ENCODE measurements around the gene CDHR2. TPM values are rescaled to one million over a fixed set of nuclear protein-coding genes. Genes with fewer than 3 reads are reported as not detected.
A peak's percentile ranks its signal among the peaks of the same experiment; 100 is the strongest.

The CDHR2 gene
- total RNA-seq, 1 donor from 2014 or later, result 0.43 TPM

- TF ChIP-seq CTCF (IDR thresholded peaks at IDR 0.05), result no peak
- DNase-seq (ENCODE audit: extremely low spot score, unreplicated experiment), result no peak
Measured at GRCh38 chr5:176531902-176532493, 17.1 kb upstream of the CDHR2 start.

DNA sequence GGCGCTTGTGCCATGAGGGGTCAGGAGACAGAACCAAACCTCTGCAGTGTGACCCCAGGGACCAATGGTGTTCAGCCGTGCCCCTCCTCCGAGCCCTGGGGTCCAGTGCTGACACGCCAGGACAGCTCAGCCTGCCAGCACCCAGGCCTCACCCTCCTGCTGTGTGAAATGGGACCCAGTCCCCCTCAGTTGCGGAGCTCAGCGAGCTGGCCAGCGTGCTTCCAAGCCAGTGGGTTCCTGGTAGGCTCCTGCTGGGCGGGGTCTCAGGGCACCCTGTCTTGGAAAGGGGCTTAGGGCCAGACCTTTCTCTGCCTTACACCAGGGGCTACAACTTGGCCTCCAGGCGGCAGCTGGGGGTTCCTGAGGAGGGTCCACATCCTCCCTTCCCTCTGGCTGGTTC, 16.3 kb upstream of the CDHR2 start:
- no peak for DNase-seq (ENCODE audit: extremely low spot score, unreplicated experiment)
- Mint-ChIP-seq H3K9me3 (ENCODE audit: unreplicated experiment) (no peaks in the 10 kb centered on the region), H3K36me3 (ENCODE audit: unreplicated experiment) (peaks cover 13% of the 10 kb centered on the region), H3K27ac (ENCODE audit: unreplicated experiment) (no peak overlapping the region), H3K27me3 (ENCODE audit: unreplicated experiment) (no peaks in the 10 kb centered on the region), H3K4me3 (ENCODE audit: unreplicated experiment) (no peak overlapping the region), H3K4me1 (ENCODE audit: unreplicated experiment) (peaks cover 40% of the 10 kb centered on the region)
- TF ChIP-seq CTCF (IDR thresholded peaks at IDR 0.05), result no peak

More at GRCh38 chr5:176531902-176532493, 17.1 kb upstream of the CDHR2 start:
- Mint-ChIP-seq H3K9me3 (ENCODE audit: unreplicated experiment) (no peaks in the 10 kb centered on the region), H3K4me1 (ENCODE audit: unreplicated experiment) (peaks cover 40% of the 10 kb centered on the region), H3K27me3 (ENCODE audit: unreplicated experiment) (no peaks in the 10 kb centered on the region), H3K36me3 (ENCODE audit: unreplicated experiment) (peaks cover 13% of the 10 kb centered on the region), H3K4me3 (ENCODE audit: unreplicated experiment) (no peak overlapping the region), H3K27ac (ENCODE audit: unreplicated experiment) (no peak overlapping the region)

DNA sequence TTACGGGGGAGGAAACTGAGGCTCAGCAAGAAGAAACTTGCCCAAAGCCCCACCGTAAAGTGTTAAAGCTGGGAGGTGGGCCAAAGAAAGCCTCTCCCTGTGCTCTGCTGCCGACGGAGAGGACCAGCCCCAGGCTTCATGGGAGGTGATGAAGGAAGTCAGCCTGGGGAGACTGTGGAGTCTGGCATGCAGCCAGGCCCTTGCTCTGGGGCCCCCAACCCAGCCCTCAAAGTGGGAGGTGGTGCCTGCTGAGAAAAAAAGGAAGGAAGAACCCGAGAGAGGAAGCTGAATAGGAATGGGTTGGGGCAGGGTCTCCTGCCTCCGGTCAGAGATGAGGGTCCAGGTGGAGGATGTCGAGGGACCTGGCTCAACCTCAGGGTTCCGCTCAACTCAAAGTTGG, 15.8 kb upstream of the CDHR2 start:
- Mint-ChIP-seq H3K4me1 (ENCODE audit: unreplicated experiment) (peaks cover 43% of the 10 kb centered on the region), H3K27ac (ENCODE audit: unreplicated experiment) (peak overlapping the region; percentile 98), H3K27me3 (ENCODE audit: unreplicated experiment) (no peaks in the 10 kb centered on the region), H3K4me3 (ENCODE audit: unreplicated experiment) (peak overlapping the region; percentile 60), H3K9me3 (ENCODE audit: unreplicated experiment) (no peaks in the 10 kb centered on the region), H3K36me3 (ENCODE audit: unreplicated experiment) (peaks cover 10% of the 10 kb centered on the region)
- no peak for TF ChIP-seq CTCF (IDR thresholded peaks at IDR 0.05)
- DNase-seq (ENCODE audit: extremely low spot score, unreplicated experiment), result no peak

GRCh38 chr5:176533894-176534611, 15.1 kb upstream of the CDHR2 start:
- H3K27me3 Mint-ChIP-seq (ENCODE audit: unreplicated experiment), result no peaks in the 10 kb centered on the region
- peak overlapping the region; percentile 98 for H3K27ac Mint-ChIP-seq (ENCODE audit: unreplicated experiment)
- peaks cover 8% of the 10 kb centered on the region for H3K36me3 Mint-ChIP-seq (ENCODE audit: unreplicated experiment)
- no peak for DNase-seq (ENCODE audit: extremely low spot score, unreplicated experiment)
- H3K9me3 Mint-ChIP-seq (ENCODE audit: unreplicated experiment), result no peaks in the 10 kb centered on the region
- H3K4me1 Mint-ChIP-seq (ENCODE audit: unreplicated experiment), result peaks cover 42% of the 10 kb centered on the region
- no peak for TF ChIP-seq CTCF (IDR thresholded peaks at IDR 0.05)
- H3K4me3 Mint-ChIP-seq (ENCODE audit: unreplicated experiment), result peak overlapping the region; percentile 97

DNA sequence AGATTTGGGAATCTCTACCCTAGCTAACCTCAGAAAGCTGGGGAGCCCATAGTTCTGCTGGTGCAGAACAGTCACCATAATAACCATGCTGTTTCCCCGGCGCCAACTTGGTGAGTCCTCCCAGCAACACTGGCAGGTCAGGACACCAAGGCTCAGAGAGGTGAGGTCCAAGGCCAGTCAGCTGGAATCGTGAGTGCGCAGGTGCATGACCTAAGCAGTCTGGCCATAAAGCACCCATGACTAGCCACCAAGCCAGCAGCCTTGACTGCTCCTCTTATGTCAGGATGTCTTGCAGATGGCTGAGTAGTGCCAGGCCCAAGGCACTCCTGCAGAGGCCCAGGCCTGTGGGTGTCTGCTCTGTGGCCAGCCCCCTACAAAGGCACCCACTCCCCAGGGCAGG, 14.5 kb upstream of the CDHR2 start:
- Mint-ChIP-seq H3K27ac (ENCODE audit: unreplicated experiment) (peak overlapping the region; percentile 98), H3K4me1 (ENCODE audit: unreplicated experiment) (peaks cover 42% of the 10 kb centered on the region), H3K36me3 (ENCODE audit: unreplicated experiment) (peaks cover 5% of the 10 kb centered on the region), H3K9me3 (ENCODE audit: unreplicated experiment) (no peaks in the 10 kb centered on the region), H3K27me3 (ENCODE audit: unreplicated experiment) (no peaks in the 10 kb centered on the region), H3K4me3 (ENCODE audit: unreplicated experiment) (peak overlapping the region; percentile 97)
- no peak for DNase-seq (ENCODE audit: extremely low spot score, unreplicated experiment)
- TF ChIP-seq CTCF (IDR thresholded peaks at IDR 0.05), result no peak
